Spleen (tissue), 7 donors: ENCODE measurements around the gene HOXC12.

ENCODE experiments used
- CTCF ChIP-seq, 11 experiments: fragments of 200-600 bp in 7 of 11; fragments of 450-650 bp in 4 of 11; sonication (generic) in 4 of 11; IDR thresholded peaks in 8 of 11; conservative IDR thresholded peaks in 3 of 11; 1 replicate in 7 of 11; 2 replicates in 4 of 11; pipeline versions ENCODE4 v1.4.0 to v1.8.0; 2016 to 2021; ENCODE audit warnings: antibody characterized with exemption in 11 of 11, inconsistent platforms in 4 of 11, mild to moderate bottlenecking in 1 of 11
- POLR2AphosphoS5 ChIP-seq, 3 donors: sonication (generic); formaldehyde crosslinking; IDR thresholded peaks; one replicate each; pipeline ENCODE4 v1.5.1; 2017; ENCODE audit warnings: antibody characterized with exemption in 3 of 3
- donor health status: DM: no; HTN: no; CAD: no; lungs with moderate emphysema.
- donor health status: DM: no; HTN: no; CAD: no.
- donor health status: DM: no; HTN: no; CAD: no.

- TF ChIP-seq POLR2AphosphoS5 (IDR thresholded peaks at IDR 0.05) = no peak
- TF ChIP-seq CTCF (IDR thresholded peaks at IDR 0.05 in 8 of 11, conservative IDR thresholded peaks at IDR 0.05 in 3 of 11) = no peak
Observed at GRCh38 chr12:54008260-54008552, 53.5 kb downstream of the HOXC12 start.
